H9 (cell line): ENCODE measurements around the gene SETBP1. TPM values are rescaled to one million over a fixed set of nuclear protein-coding genes. Genes with fewer than 3 reads are reported as not detected.

ENCODE experiments used
- DNase-seq: peaks from one replicate; pipeline ENCODE4 v3.0.0-alpha.2; 2017
- H2AFZ ChIP-seq: one replicate; pipeline ENCODE4 v1.6.1; 2013; ENCODE audit warnings: mild to moderate bottlenecking, low read length, control low read depth, moderate library complexity
- H2AK5ac ChIP-seq: 2 replicates; pipeline ENCODE4 v1.6.1; 2013; ENCODE audit warnings: low read length, control low read depth, mixed read lengths; ENCODE audit not compliant: insufficient read length
- H2BK120ac ChIP-seq: one replicate; pipeline ENCODE4 v1.6.1; 2013; ENCODE audit warnings: low read depth, mild to moderate bottlenecking, low read length, control low read depth, inconsistent platforms; ENCODE audit not compliant: poor library complexity, severe bottlenecking
- H2BK12ac ChIP-seq: 2 replicates; pipeline ENCODE4 v1.6.1; 2013; ENCODE audit warnings: low read length, control low read depth, mixed read lengths, low read depth; ENCODE audit not compliant: insufficient read length
- H2BK15ac ChIP-seq: 2 replicates; pipeline ENCODE4 v1.6.1; 2013; ENCODE audit warnings: low read depth, low read length, control low read depth
- H2BK20ac ChIP-seq: one replicate; pipeline ENCODE4 v1.6.1; 2013; ENCODE audit warnings: low read depth, mild to moderate bottlenecking, low read length, control low read depth, inconsistent platforms; ENCODE audit not compliant: poor library complexity, severe bottlenecking
- H2BK5ac ChIP-seq: 2 replicates; pipeline ENCODE4 v1.6.1; 2013; ENCODE audit warnings: low read length, control low read depth, mixed read lengths; ENCODE audit not compliant: insufficient read length
- H3K14ac ChIP-seq: 2 replicates; pipeline ENCODE4 v1.6.1; 2013; ENCODE audit warnings: low read length, control low read depth; ENCODE audit not compliant: insufficient read depth
- H3K18ac ChIP-seq: 2 replicates; pipeline ENCODE4 v1.6.1; 2013; ENCODE audit warnings: low read depth, mild to moderate bottlenecking, mixed read lengths, low read length, control low read depth; ENCODE audit not compliant: insufficient read length
- H3K23ac ChIP-seq: 2 replicates; pipeline ENCODE4 v1.6.1; 2013; ENCODE audit warnings: low read length, control low read depth, mixed read lengths, low read depth; ENCODE audit not compliant: insufficient read length
- H3K23me2 ChIP-seq: 2 replicates; pipeline ENCODE4 v1.6.1; 2013; ENCODE audit warnings: low read depth, mild to moderate bottlenecking, mixed read lengths, low read length, control low read depth; ENCODE audit not compliant: insufficient read length, poor library complexity, severe bottlenecking
- H3K27ac ChIP-seq: 2 replicates; pipeline ENCODE4 v1.5.1; 2013; ENCODE audit warnings: low read length, control low read depth, mixed read lengths, low read depth; ENCODE audit not compliant: insufficient read length
- H3K27me3 ChIP-seq: 2 replicates; pipeline ENCODE4 v1.6.1; 2013; ENCODE audit warnings: low read length, control low read depth, inconsistent platforms; ENCODE audit not compliant: insufficient read depth
- H3K4ac ChIP-seq: 2 replicates; pipeline ENCODE4 v1.6.1; 2013; ENCODE audit warnings: low read depth, mild to moderate bottlenecking, control low read depth, inconsistent platforms, low read length, moderate library complexity
- H3K4me1 ChIP-seq: 2 replicates; pipeline ENCODE4 v1.6.1; 2013; ENCODE audit warnings: low read length, control low read depth, inconsistent platforms; ENCODE audit not compliant: insufficient read depth
- H3K4me2 ChIP-seq: 2 replicates; pipeline ENCODE4 v1.6.1; 2013; ENCODE audit warnings: low read length, control low read depth, mixed read lengths; ENCODE audit not compliant: insufficient read length, insufficient read depth
- H3K56ac ChIP-seq: 2 replicates; pipeline ENCODE4 v1.6.1; 2013; ENCODE audit warnings: low read depth, mild to moderate bottlenecking, mixed read lengths, low read length, control low read depth; ENCODE audit not compliant: insufficient read length
- H3K79me1 ChIP-seq: 2 replicates; pipeline ENCODE4 v1.6.1; 2013; ENCODE audit warnings: low read depth, mild to moderate bottlenecking, moderate library complexity, low read length, control low read depth, inconsistent platforms; ENCODE audit not compliant: insufficient read depth, poor library complexity, severe bottlenecking
- H3K79me2 ChIP-seq: 2 replicates; pipeline ENCODE4 v1.6.1; 2013; ENCODE audit warnings: low read length, control low read depth, inconsistent platforms; ENCODE audit not compliant: insufficient read depth
- H3K9ac ChIP-seq: 2 replicates; pipeline ENCODE4 v1.6.1; 2013; ENCODE audit warnings: low read length, control low read depth, mixed read lengths; ENCODE audit not compliant: insufficient read length; ENCODE audit errors: extremely low read depth
- H3K9me3 ChIP-seq: one replicate; pipeline ENCODE4 v1.6.1; 2013; ENCODE audit warnings: low read depth, low read length, inconsistent platforms; ENCODE audit not compliant: control insufficient read depth
- H3T11ph ChIP-seq: one replicate; pipeline ENCODE4 v1.6.1; 2013; ENCODE audit warnings: mild to moderate bottlenecking, low read length, control low read depth, inconsistent platforms
- H4K20me1 ChIP-seq: one replicate; pipeline ENCODE4 v1.6.1; 2013; ENCODE audit not compliant: control insufficient read depth, insufficient read length, insufficient read depth
- H4K5ac ChIP-seq: 2 replicates; pipeline ENCODE4 v1.6.1; 2013; ENCODE audit warnings: low read depth, mild to moderate bottlenecking, mixed read lengths, low read length, control low read depth; ENCODE audit not compliant: insufficient read length
- H4K8ac ChIP-seq: replicated peaks from 2 replicates; pipeline ENCODE4 v1.6.1; 2013; ENCODE audit warnings: low read length, control low read depth, mixed read lengths, low read depth; ENCODE audit not compliant: insufficient read length
- H4K91ac ChIP-seq: 2 replicates; pipeline ENCODE4 v1.6.1; 2013; ENCODE audit warnings: low read depth, mild to moderate bottlenecking, moderate library complexity, mixed read lengths, low read length, control low read depth; ENCODE audit not compliant: insufficient read length
- H3K27ac Mint-ChIP-seq, 3 experiments: 2 replicates in 2 of 3; 3 replicates in 1 of 3; pipeline ENCODE4 v1.8.0; 2020 to 2021; ENCODE audit warnings: mixed read lengths in 3 of 3, mild to moderate bottlenecking in 1 of 3, moderate library complexity in 1 of 3
- H3K27me3 Mint-ChIP-seq: 2 replicates; pipeline ENCODE4 v1.8.0; 2021; ENCODE audit warnings: low read depth, mild to moderate bottlenecking, moderate library complexity, mixed read lengths
- H3K36me3 Mint-ChIP-seq, 3 experiments: 2 replicates in 2 of 3; 3 replicates in 1 of 3; pipeline ENCODE4 v1.8.0; 2020 to 2021; ENCODE audit warnings: low read depth in 3 of 3, mixed read lengths in 3 of 3; ENCODE audit not compliant: insufficient read depth in 1 of 3
- H3K4me1 Mint-ChIP-seq, 2 experiments: 2 replicates each; pipeline ENCODE4 v1.8.0; 2020; ENCODE audit warnings: mixed read lengths in 2 of 2
- H3K4me3 Mint-ChIP-seq, 2 experiments: 2 replicates in 1 of 2; 3 replicates in 1 of 2; pipeline ENCODE4 v1.8.0; 2020 to 2021; ENCODE audit warnings: mild to moderate bottlenecking in 2 of 2, mixed read lengths in 2 of 2, moderate library complexity in 1 of 2
- H3K9me3 Mint-ChIP-seq, 2 experiments: 2 replicates in 1 of 2; 3 replicates in 1 of 2; pipeline ENCODE4 v1.8.0; 2020; ENCODE audit warnings: mild to moderate bottlenecking in 2 of 2, mixed read lengths in 2 of 2, moderate library complexity in 1 of 2
- WGBS: extraction: QIAGEN DNeasy Blood & Tissue Kit; methylation state at CpG from one replicate; pipeline ENCODE4 v1.1.7; 2013; ENCODE audit warnings: missing lambda C conversion rate, low lambda C conversion rate, mixed read lengths; ENCODE audit not compliant: insufficient read length; ENCODE audit errors: extremely low coverage; 5-methylcytosine and 5-hydroxymethylcytosine counted together
- total RNA-seq: library from RNA; stranded (reverse); gene quantifications from 2 replicates; pipeline ENCODE4 v1.2.1, GENCODE V29; 2021
- TF ChIP-seq, protein P1 (sequence below): fragments of 200-600 bp; sonication (generic); conservative IDR thresholded peaks from 3 replicates; pipeline ENCODE4 v1.8.0; 2021; ENCODE audit warnings: antibody characterized with exemption, mild to moderate bottlenecking

The SETBP1 gene
- total RNA-seq, 1 experiment from 2014 or later, result 4.6 TPM

DNA sequence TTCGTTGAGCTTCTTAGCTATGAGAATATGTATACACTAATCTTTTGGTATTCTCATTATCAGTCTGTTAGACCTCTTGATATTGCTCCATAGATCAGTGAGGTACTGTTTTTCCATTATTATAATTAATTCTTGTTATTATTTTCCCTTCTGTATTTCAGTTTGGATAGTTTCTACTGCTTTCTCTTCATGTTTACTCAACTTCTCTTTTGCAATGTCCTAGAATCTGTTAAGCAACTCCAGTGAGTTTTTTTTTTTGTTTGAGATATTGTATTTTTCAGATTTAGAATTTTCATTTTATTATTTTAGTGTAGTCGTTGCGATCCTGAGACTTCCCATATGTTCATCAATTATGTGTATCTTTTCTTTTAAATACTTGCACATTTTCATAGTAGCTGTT lies 260.8 kb downstream of the SETBP1 start:
- TF ChIP-seq, protein P1, sequence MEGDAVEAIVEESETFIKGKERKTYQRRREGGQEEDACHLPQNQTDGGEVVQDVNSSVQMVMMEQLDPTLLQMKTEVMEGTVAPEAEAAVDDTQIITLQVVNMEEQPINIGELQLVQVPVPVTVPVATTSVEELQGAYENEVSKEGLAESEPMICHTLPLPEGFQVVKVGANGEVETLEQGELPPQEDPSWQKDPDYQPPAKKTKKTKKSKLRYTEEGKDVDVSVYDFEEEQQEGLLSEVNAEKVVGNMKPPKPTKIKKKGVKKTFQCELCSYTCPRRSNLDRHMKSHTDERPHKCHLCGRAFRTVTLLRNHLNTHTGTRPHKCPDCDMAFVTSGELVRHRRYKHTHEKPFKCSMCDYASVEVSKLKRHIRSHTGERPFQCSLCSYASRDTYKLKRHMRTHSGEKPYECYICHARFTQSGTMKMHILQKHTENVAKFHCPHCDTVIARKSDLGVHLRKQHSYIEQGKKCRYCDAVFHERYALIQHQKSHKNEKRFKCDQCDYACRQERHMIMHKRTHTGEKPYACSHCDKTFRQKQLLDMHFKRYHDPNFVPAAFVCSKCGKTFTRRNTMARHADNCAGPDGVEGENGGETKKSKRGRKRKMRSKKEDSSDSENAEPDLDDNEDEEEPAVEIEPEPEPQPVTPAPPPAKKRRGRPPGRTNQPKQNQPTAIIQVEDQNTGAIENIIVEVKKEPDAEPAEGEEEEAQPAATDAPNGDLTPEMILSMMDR, result no peak
- H4K20me1 ChIP-seq, result no peaks in the 10 kb centered on the region
- H2BK20ac ChIP-seq, result no peak overlapping the region
- no peak overlapping the region for H2AFZ ChIP-seq
- no peak overlapping the region for H3K4ac ChIP-seq
- no peak overlapping the region for H4K91ac ChIP-seq
- H2AK5ac ChIP-seq, result no peak overlapping the region
- no peaks in the 10 kb centered on the region for H3K79me2 ChIP-seq
- no peak overlapping the region for H3K14ac ChIP-seq
- Mint-ChIP-seq H3K27me3 (peaks cover 94% of the 10 kb centered on the region), H3K4me1 (peaks cover 43 to 51% of the 10 kb centered on the region in 2 experiments), H3K9me3 (no peaks in the 10 kb centered on the region; a peak in 1 of 5 replicates), H3K4me3 (no peak overlapping the region), H3K36me3 (no peaks in the 10 kb centered on the region), H3K27ac (no peak overlapping the region)
- H3K9ac ChIP-seq, result no peak overlapping the region
- H3K27ac ChIP-seq, result no peak overlapping the region
- H3K27me3 ChIP-seq, result peaks cover 2% of the 10 kb centered on the region; the same call in 1 of the 2 replicates
- peaks cover 9% of the 10 kb centered on the region; the same call in 1 of the 2 replicates for H3K4me1 ChIP-seq
- no peak overlapping the region for H4K5ac ChIP-seq
- no peak overlapping the region for H2BK15ac ChIP-seq
- no peak overlapping the region for H2BK5ac ChIP-seq
- no peak overlapping the region for H2BK12ac ChIP-seq
- H3K18ac ChIP-seq, result no peak overlapping the region
- no peaks in the 10 kb centered on the region for H3K9me3 ChIP-seq
- H2BK120ac ChIP-seq, result no peak overlapping the region
- H3K23me2 ChIP-seq, result no peaks in the 10 kb centered on the region
- H3K56ac ChIP-seq, result no peak overlapping the region
- no peak overlapping the region for H3K23ac ChIP-seq
- H3K4me2 ChIP-seq, result no peak overlapping the region
- H4K8ac ChIP-seq, result no peak overlapping the region
- WGBS, result no CpG with 5 or more reads among the region's 3 CpGs
- no peak for DNase-seq
- no peak overlapping the region for H3T11ph ChIP-seq
- no peaks in the 10 kb centered on the region for H3K79me1 ChIP-seq
